H1 (cell line): Measurements from ENCODE around the gene MVP.

Experiments
- ATF3 ChIP-seq: IDR thresholded peaks from 2 replicates; pipeline ENCODE4 v1.6.1; 2011; ENCODE audit warnings: low read depth, mild to moderate bottlenecking, low read length; ENCODE audit not compliant: insufficient read depth
- CBX8 ChIP-seq: fragments of 300-800, 300-1000 bp; sonication (generic); IDR thresholded peaks from 2 replicates; pipeline ENCODE4 v1.7.1; 2016; ENCODE audit warnings: low read depth, low read length, borderline replicate concordance
- CTCF ChIP-seq, 3 experiments: IDR thresholded peaks; 1 replicate in 2 of 3; 2 replicates in 1 of 3; pipeline versions ENCODE4 v1.5.1 to v1.6.1; 2011; ENCODE audit warnings: low read length in 3 of 3, mild to moderate bottlenecking in 3 of 3, inconsistent platforms in 2 of 3, low read depth in 1 of 3, moderate library complexity in 1 of 3; ENCODE audit not compliant: insufficient read depth in 1 of 3; ENCODE audit errors: control extremely low read depth in 1 of 3
- HDAC2 ChIP-seq, 2 experiments: fragments of 300-600 bp in 1 of 2; sonication (generic) in 1 of 2; IDR thresholded peaks; 2 replicates each; pipeline ENCODE4 v1.6.1; 2011 to 2012; ENCODE audit warnings: low read depth in 2 of 2, low read length in 2 of 2, mild to moderate bottlenecking in 2 of 2, moderate library complexity in 2 of 2, borderline replicate concordance in 1 of 2, inconsistent platforms in 1 of 2
- POLR2A ChIP-seq, 2 experiments: IDR thresholded peaks; 1 replicate in 1 of 2; 2 replicates in 1 of 2; pipeline ENCODE4 v1.6.1; 2011; ENCODE audit warnings: low read depth in 2 of 2, low read length in 2 of 2, mild to moderate bottlenecking in 2 of 2; ENCODE audit errors: control extremely low read depth in 1 of 2
- POLR2AphosphoS5 ChIP-seq: IDR thresholded peaks from 2 replicates; pipeline ENCODE4 v1.6.1; 2011; ENCODE audit warnings: low read depth, low read length
- POU5F1 ChIP-seq: IDR thresholded peaks from 2 replicates; pipeline ENCODE4 v1.6.1; 2011; ENCODE audit warnings: low read depth, mild to moderate bottlenecking, low read length, moderate library complexity
- RBBP5 ChIP-seq: IDR thresholded peaks from 2 replicates; pipeline ENCODE4 v1.7.1; 2012; ENCODE audit warnings: low read depth, mild to moderate bottlenecking, inconsistent platforms, low read length, moderate library complexity, borderline replicate concordance
- RFX5 ChIP-seq: IDR thresholded peaks from 2 replicates; pipeline ENCODE4 v1.6.1; 2011; ENCODE audit warnings: low read depth, low read length, improper control_type of control experiment, borderline replicate concordance
- USF2 ChIP-seq: IDR thresholded peaks from 2 replicates; pipeline ENCODE4 v1.6.1; 2011; ENCODE audit warnings: low read length, improper control_type of control experiment

GRCh38 chr16:29826342-29826695, 6.1 kb downstream of the MVP start:
- no peak for TF ChIP-seq RFX5
- no peak for TF ChIP-seq RBBP5
- no peak for TF ChIP-seq POLR2AphosphoS5
- no peak for TF ChIP-seq CTCF (IDR thresholded peaks at IDR 0.05; ENCODE audit: control extremely low read depth in 1 of 3, insufficient read depth in 1 of 3, low read depth in 1 of 3, low read length in 3 of 3)
- no peak for TF ChIP-seq CBX8
- TF ChIP-seq ATF3, result no peak
- no peak for TF ChIP-seq POU5F1
- TF ChIP-seq HDAC2 (IDR thresholded peaks at IDR 0.05; ENCODE audit: borderline replicate concordance in 1 of 2, low read depth in 2 of 2, low read length in 2 of 2), result no peak
- TF ChIP-seq POLR2A (IDR thresholded peaks at IDR 0.05; ENCODE audit: control extremely low read depth in 1 of 2, low read depth in 2 of 2, low read length in 2 of 2), result no peak
- TF ChIP-seq USF2, result no peak
